ENCODE results near the gene GPR155. TPM values are rescaled to one million over a fixed set of nuclear protein-coding genes. Genes with fewer than 3 reads are reported as not detected.

GPR155 gene
- total and polyA plus RNA-seq, 9 of the 15 experiments (the other 6 are each of a cell fraction or from before 2014, with no cell fraction given) = 0.04 to 0.40 (median 0.11) TPM; not detected in 1

- no peak for TF ChIP-seq BRF2 (IDR thresholded peaks at IDR 0.05; ENCODE audit: borderline replicate concordance, insufficient read depth, insufficient read length)
- no peak for TF ChIP-seq MCM3 (IDR thresholded peaks at IDR 0.05)
- TF ChIP-seq FOXK1 (CRISPR knock-in tag; IDR thresholded peaks at IDR 0.05; ENCODE audit: borderline replicate concordance) = no peak
- TF ChIP-seq NEUROD1 (IDR thresholded peaks at IDR 0.05; ENCODE audit: borderline replicate concordance, low read depth, low read length, partially characterized antibody) = no peak
- no peak for TF ChIP-seq ZNF224 (CRISPR knock-in tag; IDR thresholded peaks at IDR 0.05)
- TF ChIP-seq ZNF695 (CRISPR knock-in tag; IDR thresholded peaks at IDR 0.05) = no peak
- TF ChIP-seq ERF (CRISPR knock-in tag; IDR thresholded peaks at IDR 0.05) = no peak
- peak; percentile 63 for TF ChIP-seq ETV1 (tag; conservative IDR thresholded peaks at IDR 0.05; ENCODE audit: low read depth)
- peak; percentile 77 for TF ChIP-seq L3MBTL2 (IDR thresholded peaks at IDR 0.05)
- peak; percentile 76 for TF ChIP-seq TAF7 (tag; IDR thresholded peaks at IDR 0.05)
- TF ChIP-seq NFXL1 (CRISPR knock-in tag; IDR thresholded peaks at IDR 0.05) = no peak
- no peak for TF ChIP-seq NR4A1 (CRISPR knock-in tag; IDR thresholded peaks at IDR 0.05)
- no peak for TF ChIP-seq NR4A1 (tag; IDR thresholded peaks at IDR 0.05)
- no peak for TF ChIP-seq ARID2 (IDR thresholded peaks at IDR 0.05)
- peak; percentile 68; the same call in 1 of the 2 replicates for TF ChIP-seq JUND (IDR thresholded peaks at IDR 0.05; ENCODE audit: borderline replicate concordance, low read depth, low read length)
- no peak; the same call in 2 of the 3 replicates for TF ChIP-seq JUND (tag; IDR thresholded peaks at IDR 0.05; ENCODE audit: borderline replicate concordance, low read depth, low read length)
- TF ChIP-seq ZKSCAN3 (CRISPR knock-in tag; IDR thresholded peaks at IDR 0.05) = no peak
- no peak for TF ChIP-seq ZNF175 (CRISPR knock-in tag; IDR thresholded peaks at IDR 0.05; ENCODE audit: low read depth)
- TF ChIP-seq FOXM1 (IDR thresholded peaks at IDR 0.05; ENCODE audit: low read depth) = peak; percentile 37; the same call in 1 of the 2 replicates
- TF ChIP-seq FOXM1 (CRISPR knock-in tag; IDR thresholded peaks at IDR 0.05; ENCODE audit: low read depth) = no peak
- TF ChIP-seq LARP7 (IDR thresholded peaks at IDR 0.05) = no peak
- TF ChIP-seq, protein P1, sequence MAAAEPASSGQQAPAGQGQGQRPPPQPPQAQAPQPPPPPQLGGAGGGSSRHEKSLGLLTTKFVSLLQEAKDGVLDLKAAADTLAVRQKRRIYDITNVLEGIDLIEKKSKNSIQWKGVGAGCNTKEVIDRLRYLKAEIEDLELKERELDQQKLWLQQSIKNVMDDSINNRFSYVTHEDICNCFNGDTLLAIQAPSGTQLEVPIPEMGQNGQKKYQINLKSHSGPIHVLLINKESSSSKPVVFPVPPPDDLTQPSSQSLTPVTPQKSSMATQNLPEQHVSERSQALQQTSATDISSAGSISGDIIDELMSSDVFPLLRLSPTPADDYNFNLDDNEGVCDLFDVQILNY (CRISPR knock-in tag; IDR thresholded peaks at IDR 0.05) = no peak
- TF ChIP-seq TCF7 (IDR thresholded peaks at IDR 0.05; ENCODE audit: borderline replicate concordance) = peak; percentile 61; the same call in 1 of the 2 replicates
- no peak for TF ChIP-seq HSF4 (CRISPR knock-in tag; IDR thresholded peaks at IDR 0.05; ENCODE audit: borderline replicate concordance)
- no peak; the same call in 1 of the 2 replicates for TF ChIP-seq STAT5A (IDR thresholded peaks at IDR 0.05; ENCODE audit: borderline replicate concordance, low read length)
- TF ChIP-seq KAT8 (IDR thresholded peaks at IDR 0.05; ENCODE audit: low read depth) = 0 out of 2 replicates have a peak, but pooled peaks have one; percentile 80
- no peak for TF ChIP-seq NR3C1 (CRISPR knock-in tag; IDR thresholded peaks at IDR 0.05)
- no peak for TF ChIP-seq MTF1 (CRISPR knock-in tag; IDR thresholded peaks at IDR 0.05; ENCODE audit: borderline replicate concordance)
- TF ChIP-seq ZNF79 (CRISPR knock-in tag; IDR thresholded peaks at IDR 0.05; ENCODE audit: low read depth) = no peak
- no peak for TF ChIP-seq ZNF778 (CRISPR knock-in tag; IDR thresholded peaks at IDR 0.05)
- TF ChIP-seq HOXB6 (CRISPR knock-in tag; IDR thresholded peaks at IDR 0.05; ENCODE audit: borderline replicate concordance) = no peak
- TF ChIP-seq OTX1 (CRISPR knock-in tag; IDR thresholded peaks at IDR 0.05) = peak; percentile 64; the same call in 1 of the 2 replicates
These were observed 91.4 kb downstream of the GPR155 start, which contains the start of gene SCRN3 (continued) for GRCh38 chr2:174395284-174395968.

All from K562 (cell line).